GM20000 (cell line): Measurements from ENCODE around the gene ALDOB.

Experiments used
- DNase-seq: peaks from one replicate; pipeline ENCODE4 v3.0.0; 2012; ENCODE audit warnings: low spot score
- CTCF ChIP-seq: IDR thresholded peaks from 2 replicates; pipeline ENCODE4 v1.5.1; 2012; ENCODE audit warnings: mild to moderate bottlenecking, control low read depth; ENCODE audit errors: extremely low read depth, missing control alignments

The ALDOB gene

GRCh38 chr9:101400120-101400519 lies 35.5 kb downstream of the ALDOB start:
- TF ChIP-seq CTCF, result no peak
- DNase-seq, result no peak

GRCh38 chr9:101399643-101399970 lies 36.0 kb downstream of the ALDOB start:
- no peak for TF ChIP-seq CTCF
- no peak for DNase-seq

- peak; percentile 6 for DNase-seq
- TF ChIP-seq CTCF, result no peak
Measured at GRCh38 chr9:101398930-101399642, 36.5 kb downstream of the ALDOB start.

GRCh38 chr9:101398068-101398929 lies 37.3 kb downstream of the ALDOB start, which contains the start of the genes MRPL50 and ZNF189:
TSS of gene MRPL50 (minus strand) at chr9:101398618. CDS start at chr9:101398592, 26 bp downstream.
TSS of gene ZNF189 (plus strand) at chr9:101398851. CDS start at chr9:101399157, 306 bp downstream.
- DNase-seq, result peak; percentile 89
- TF ChIP-seq CTCF, result no peak

- no peak for DNase-seq
- TF ChIP-seq CTCF, result no peak
Measured at GRCh38 chr9:101397746-101398067, 37.9 kb downstream of the ALDOB start.

- no peak for DNase-seq
- no peak for TF ChIP-seq CTCF
Measured at GRCh38 chr9:101394687-101395086, 40.9 kb downstream of the ALDOB start.

GRCh38 chr9:101393135-101393534 lies 42.4 kb downstream of the ALDOB start:
- no peak for DNase-seq
- TF ChIP-seq CTCF, result no peak
